Inflammatory macrophage (primary cell): ENCODE data around the gene LCP1.

Experiments used
- DNase-seq, 2 donors: peaks; one replicate each; pipeline ENCODE4 v3.0.0-alpha.2; 2020 to 2022

Gene LCP1

DNA sequence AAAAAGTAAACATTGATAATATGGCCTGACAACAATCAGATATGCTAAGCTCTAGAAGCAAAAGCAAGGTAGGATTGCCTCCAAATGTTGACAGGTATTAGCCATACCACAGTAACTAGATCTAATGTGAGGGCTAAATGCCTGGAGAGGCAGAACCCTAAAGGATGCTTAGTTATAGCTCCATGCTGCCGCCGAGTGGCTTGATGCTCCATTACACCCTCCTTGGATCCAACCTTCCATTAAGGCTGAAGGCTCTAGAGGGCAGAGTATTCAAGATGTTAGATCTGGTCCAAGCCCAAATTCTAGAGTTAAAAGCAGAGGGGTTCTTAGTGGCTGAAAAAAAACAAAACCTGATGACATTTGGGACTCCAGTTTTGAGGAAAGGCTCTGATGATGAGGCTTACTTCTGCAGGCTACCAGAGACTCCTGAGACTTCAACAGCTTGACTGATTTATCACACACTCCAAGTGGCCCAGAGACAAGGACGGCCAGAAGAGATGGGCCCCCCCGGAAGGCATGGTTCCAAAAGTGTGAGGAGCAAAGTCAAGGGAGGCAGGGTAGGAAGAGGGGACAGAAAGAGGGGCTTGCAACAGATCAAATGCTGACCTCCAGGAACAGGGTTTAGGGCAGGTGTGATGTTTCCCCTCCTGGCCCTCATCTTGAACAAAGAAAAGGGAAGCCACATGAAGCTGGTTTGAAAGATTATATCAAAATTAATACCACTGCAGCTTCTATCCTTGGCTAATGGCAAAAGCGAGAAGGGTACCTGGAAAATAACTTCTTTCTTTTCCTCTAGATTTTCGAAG lies 55.2 kb downstream of the LCP1 start:
- peak; percentile 69 to 75 for DNase-seq

DNA sequence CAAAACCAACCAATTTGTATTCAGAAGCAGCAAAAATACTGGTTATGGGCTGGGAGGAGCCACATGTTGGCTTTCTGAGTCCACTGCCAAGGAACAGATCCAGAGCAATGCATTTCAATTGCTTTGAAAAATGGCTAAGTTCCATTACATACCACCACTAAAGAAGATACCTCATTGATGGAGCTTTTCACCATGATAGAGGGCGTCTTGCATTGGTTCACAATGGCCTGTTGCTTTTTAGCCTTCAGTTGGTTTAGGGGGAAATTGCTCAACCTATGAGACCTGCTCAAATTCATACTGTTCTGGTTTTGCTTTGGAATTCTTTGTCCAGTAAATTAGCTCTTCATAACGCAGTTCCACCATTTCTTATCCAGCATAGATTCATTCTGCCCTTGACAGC lies 55.9 kb downstream of the LCP1 start:
- no peak for DNase-seq

- peak; percentile 40 to 42 for DNase-seq
These were observed 56.7 kb downstream of the LCP1 start for GRCh38 chr13:46124967-46125933.

GRCh38 chr13:46124531-46124966 lies 57.4 kb downstream of the LCP1 start:
- DNase-seq = peak; percentile 64 to 89

DNA sequence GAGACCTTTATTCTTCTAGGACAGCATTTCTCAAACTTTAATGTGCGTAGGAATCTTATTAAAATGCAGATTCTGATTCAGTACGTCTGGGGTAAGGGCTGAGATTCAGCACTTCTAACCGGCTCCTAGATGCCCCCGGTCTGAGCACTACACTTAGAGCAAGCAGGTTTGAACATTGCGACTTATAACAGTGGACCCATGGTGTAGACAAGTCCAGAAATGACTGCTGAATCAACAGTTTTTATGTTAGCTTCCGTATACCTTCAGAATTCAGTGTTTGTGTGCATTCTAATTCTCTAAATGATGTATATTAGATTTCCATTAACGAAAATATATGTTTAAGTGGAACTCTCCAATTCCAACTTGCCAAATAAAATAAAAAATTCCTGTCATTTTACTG lies 59.7 kb downstream of the LCP1 start:
- DNase-seq = no peak

GRCh38 chr13:46121597-46122163 lies 60.3 kb downstream of the LCP1 start:
- no peak for DNase-seq

- no peak for DNase-seq
These were observed 60.9 kb downstream of the LCP1 start for GRCh38 chr13:46121033-46121432.

DNA sequence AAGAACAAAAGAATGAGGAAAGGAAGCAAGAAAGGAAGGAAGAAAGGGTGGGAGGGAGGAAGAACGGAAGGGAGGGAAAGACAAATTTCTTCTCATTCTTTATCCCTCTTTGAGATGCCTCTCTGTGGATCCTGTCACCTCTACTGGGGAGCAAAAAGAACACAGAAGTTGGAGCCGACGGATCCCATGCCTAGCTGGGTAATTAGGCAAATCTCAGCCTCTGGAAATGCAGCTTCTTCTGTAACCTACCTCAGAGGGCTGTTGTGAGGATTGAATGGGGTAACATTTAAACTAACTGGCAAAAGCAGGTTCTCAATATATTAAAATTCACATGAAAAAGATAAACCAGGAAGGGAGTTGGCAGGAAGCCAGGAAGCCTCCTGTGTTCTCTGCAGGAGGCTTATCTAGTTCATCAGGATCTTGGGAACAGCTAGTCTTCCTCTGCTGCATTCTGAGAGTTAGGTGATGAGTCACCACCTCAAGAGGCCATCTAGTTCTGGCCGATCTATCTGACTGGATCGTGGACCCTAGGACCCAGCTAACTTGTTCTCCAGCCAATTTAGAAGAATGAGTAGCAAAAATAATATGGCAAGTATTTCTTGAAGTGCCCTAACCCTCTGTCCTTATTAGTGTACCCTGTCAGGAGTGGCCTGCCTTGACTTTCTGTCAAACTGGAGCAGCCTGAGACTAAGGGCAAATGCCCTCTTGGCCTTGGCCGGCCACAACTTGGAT lies 61.9 kb downstream of the LCP1 start:
- DNase-seq = no peak

DNA sequence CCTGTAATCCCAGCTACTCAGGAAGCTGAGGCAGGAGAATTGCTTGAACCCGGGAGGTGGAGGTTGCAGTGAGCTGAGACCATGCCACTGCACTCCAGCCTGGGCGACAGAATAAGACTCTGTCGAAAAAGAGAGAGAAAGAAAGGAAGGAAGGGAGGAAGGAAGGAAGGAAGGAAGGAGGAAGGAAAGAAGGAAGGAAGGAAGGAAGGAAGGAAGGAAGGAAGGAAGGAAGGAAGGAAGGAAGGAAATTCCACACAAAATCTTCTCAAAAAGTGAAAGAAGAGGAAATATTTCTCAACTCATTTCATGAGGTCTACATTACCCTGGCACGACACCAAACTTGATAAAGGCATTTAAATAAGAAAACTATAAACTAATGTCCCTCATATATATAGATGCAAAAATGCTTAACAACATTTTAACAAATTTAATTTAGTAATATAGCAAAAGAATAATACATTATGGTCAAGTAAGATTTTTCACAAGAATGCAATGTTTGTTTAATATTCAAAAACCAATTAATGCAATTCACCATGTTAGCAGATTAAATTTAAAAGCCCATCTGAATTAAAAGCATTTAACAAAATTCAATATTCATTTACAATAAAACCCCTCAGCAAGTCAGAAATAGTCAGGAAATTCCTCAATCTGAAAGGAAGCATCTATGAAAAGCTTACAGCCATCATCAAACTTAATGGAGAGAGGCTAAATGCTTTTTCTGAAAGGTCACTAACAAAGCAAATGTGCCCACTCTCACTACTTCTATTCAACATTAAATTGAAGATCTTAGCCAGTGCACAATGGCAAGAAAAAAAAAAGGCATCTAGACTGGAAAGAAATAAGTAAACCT lies 65.1 kb downstream of the LCP1 start:
- no peak for DNase-seq

- peak; percentile 65 to 80 for DNase-seq
These were observed 67.4 kb downstream of the LCP1 start for GRCh38 chr13:46114613-46115012.

GRCh38 chr13:46113596-46113995 lies 68.4 kb downstream of the LCP1 start:
- peak; percentile 84 to 93 for DNase-seq

- DNase-seq = no peak
These were observed 70.8 kb downstream of the LCP1 start for GRCh38 chr13:46111151-46111550.

- DNase-seq = no peak
These were observed 72.5 kb downstream of the LCP1 start for GRCh38 chr13:46109451-46109850.

DNA sequence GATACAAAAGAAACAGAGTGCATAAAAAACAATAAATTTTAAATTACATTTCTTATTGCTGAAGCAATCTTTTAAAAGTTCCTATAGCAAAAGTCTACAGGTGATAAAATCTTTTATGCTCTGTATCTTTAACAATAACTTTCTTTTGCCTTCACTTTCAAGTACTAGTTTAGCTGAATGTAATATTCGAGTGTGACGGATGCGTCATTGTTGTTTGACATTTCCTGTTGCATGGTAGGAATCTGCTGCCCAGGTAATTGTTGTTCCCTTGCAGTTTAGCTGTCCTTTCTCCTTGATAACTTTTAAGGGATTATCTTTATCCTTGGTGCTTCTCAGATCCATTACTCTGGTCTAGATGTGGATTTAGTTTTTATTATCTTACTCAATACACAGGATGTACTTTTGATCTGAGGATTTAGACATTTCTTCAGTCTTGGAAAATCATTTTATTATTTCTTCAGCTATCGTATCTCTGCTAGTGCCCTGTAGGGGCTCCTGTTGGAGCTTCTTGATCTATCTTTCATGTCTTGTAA lies 75.1 kb downstream of the LCP1 start:
- DNase-seq = no peak

GRCh38 chr13:46104868-46105267 lies 77.1 kb downstream of the LCP1 start, which contains the start of gene CPB2:
CPB2 (minus strand) TSS chr13:46105033; CDS start chr13:46105009, 24 bp downstream.
- DNase-seq = no peak

DNA sequence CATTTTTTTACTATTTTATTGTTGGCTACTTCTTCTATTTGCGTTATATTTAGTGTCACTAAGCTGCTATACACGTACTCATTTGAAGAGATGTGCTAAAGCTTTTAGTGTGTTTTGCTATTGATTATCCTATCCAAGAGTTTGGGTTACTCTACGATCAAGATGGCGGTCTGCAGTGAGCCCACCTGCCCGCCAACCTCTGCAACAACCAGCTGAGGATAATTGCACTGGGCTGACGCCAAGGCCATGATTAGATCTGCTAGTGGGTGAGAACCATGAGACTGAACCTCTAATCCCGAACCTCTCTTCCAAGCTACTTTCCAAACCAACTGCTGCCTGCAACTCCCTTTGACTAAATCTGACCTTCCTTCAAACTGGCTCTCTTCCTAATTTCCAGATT lies 78.9 kb downstream of the LCP1 start:
- no peak for DNase-seq

- no peak for DNase-seq
These were observed 79.7 kb downstream of the LCP1 start for GRCh38 chr13:46102255-46102605.

DNA sequence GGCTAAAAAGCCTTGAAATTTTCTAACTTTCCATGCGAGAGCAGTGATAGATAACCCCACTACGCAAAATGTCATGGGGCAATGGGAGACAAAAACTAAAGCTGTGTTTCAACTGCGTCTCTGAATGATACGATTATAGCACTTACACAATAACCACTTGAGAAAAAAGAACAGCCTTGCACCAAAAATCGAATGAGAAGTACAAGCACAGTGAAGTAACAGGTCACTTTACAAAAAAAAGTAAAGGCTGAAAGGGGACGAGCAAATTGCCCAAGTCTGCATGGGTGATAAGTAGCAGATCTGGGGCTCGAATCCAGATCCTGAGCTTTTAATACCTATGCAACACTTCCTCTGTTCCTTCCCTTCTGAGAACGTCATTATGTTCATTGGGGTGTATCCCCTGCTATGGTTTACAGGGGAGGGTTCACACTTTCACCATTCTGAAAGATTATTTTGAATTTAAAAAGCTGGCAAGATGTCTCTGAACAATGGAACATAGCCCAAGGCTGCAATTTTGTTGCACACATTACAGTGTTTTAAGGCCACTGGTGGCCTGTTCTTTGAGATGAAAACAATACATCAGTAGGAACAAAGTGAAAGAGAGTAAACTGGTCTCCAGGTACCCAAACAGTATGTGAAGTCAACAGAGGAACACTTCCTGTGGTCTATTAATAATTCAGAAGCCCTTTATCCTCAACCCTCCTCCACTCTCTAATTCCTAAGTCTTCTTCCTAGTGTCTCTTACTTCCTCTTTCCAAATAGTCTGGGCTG lies 80.3 kb downstream of the LCP1 start:
- DNase-seq = peak; percentile 56 to 59

GRCh38 chr13:46101002-46101401 lies 81.0 kb downstream of the LCP1 start:
- no peak for DNase-seq

- DNase-seq = peak; percentile 70 to 81
These were observed 81.7 kb downstream of the LCP1 start for GRCh38 chr13:46100191-46100815.
